ENCODE results near the gene ANKLE1. TPM values are rescaled to one million over a fixed set of nuclear protein-coding genes. Genes with fewer than 3 reads are reported as not detected.
A peak's percentile ranks its signal among the peaks of the same experiment; 100 is the strongest.

ANKLE1 gene
- total and polyA plus RNA-seq, 10 of the 15 experiments (the other 5 are each of a cell fraction or from before 2014, with no cell fraction given): 2.2 to 17.9 (median 10.9) TPM

DNA sequence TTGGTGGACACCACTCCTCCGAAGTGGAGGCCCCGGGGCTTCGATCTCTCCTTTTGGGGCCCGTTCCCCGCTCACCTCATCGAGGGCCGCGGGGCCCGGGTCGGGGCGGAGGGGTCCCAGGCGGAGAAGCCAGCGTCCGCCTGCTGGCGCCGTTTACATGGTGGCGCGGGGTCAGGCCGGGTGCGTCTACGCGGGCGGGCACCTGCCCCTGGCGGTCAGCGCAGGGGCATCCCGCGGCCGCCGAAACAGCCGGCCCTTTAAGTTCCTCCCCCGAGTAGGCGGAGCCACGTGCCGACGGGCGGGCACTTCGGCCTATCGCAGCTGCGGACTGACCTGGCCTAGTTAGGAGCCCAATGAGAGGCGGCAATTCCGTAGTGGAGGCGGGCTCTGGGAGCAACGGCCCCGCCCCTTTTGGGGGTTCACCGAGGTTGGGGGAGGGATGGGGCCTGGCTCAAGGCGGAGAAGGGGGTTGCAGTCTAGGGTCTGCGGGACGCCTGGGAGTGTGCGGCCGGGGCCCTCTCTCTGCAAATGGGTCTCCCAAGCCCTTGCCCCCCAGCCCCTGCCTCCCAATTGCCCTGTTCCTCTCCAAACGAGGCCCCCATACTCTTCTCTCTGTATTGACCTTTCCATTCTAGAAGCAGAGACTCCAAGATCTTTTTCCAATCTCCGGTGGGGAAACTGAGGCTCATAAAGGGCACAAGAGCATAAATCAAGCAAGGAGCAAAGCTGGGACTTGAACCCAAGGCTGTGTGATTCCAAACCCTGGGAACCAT, 21.7 kb downstream of the ANKLE1 start, which contains the start of gene ABHD8 (continued):
- TF ChIP-seq GATAD2B (conservative IDR thresholded peaks at IDR 0.05; ENCODE audit: low read depth) (peak; percentile 64; the same call in 1 of the 2 replicates), DPF2 (IDR thresholded peaks at IDR 0.05) (peak; percentile 98), ZBED1 (IDR thresholded peaks at IDR 0.05; ENCODE audit: borderline replicate concordance) (no peak), POLR2A (IDR thresholded peaks at IDR 0.05; ENCODE audit: low read depth, low read length) (peak; percentile 66; the same call in 1 of the 2 replicates), CBX3 (IDR thresholded peaks at IDR 0.05; ENCODE audit: borderline replicate concordance, low read depth) (no peak), TBL1XR1 (IDR thresholded peaks at IDR 0.05; ENCODE audit: low read depth, low read length) (no peak), BRCA1 (IDR thresholded peaks at IDR 0.05; ENCODE audit: low read depth, low read length) (no peak), CHD4 (IDR thresholded peaks at IDR 0.05) (no peak), SP1 (IDR thresholded peaks at IDR 0.05; ENCODE audit: low read depth, low read length) (peak; percentile 99), ETV6 (conservative IDR thresholded peaks at IDR 0.05 in 1 of 2, IDR thresholded peaks at IDR 0.05 in 1 of 2; ENCODE audit: borderline replicate concordance in 1 of 2, low read depth in 1 of 2) (no peak), MTA2 (IDR thresholded peaks at IDR 0.05; ENCODE audit: low read depth) (no peak), NR2C1 (IDR thresholded peaks at IDR 0.05) (0 out of 2 replicates have a peak, but pooled peaks have one; percentile 29), SREBF2 (IDR thresholded peaks at IDR 0.05; ENCODE audit: low read length) (no peak)
- TF ChIP-seq, protein P1, sequence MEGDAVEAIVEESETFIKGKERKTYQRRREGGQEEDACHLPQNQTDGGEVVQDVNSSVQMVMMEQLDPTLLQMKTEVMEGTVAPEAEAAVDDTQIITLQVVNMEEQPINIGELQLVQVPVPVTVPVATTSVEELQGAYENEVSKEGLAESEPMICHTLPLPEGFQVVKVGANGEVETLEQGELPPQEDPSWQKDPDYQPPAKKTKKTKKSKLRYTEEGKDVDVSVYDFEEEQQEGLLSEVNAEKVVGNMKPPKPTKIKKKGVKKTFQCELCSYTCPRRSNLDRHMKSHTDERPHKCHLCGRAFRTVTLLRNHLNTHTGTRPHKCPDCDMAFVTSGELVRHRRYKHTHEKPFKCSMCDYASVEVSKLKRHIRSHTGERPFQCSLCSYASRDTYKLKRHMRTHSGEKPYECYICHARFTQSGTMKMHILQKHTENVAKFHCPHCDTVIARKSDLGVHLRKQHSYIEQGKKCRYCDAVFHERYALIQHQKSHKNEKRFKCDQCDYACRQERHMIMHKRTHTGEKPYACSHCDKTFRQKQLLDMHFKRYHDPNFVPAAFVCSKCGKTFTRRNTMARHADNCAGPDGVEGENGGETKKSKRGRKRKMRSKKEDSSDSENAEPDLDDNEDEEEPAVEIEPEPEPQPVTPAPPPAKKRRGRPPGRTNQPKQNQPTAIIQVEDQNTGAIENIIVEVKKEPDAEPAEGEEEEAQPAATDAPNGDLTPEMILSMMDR (IDR thresholded peaks at IDR 0.05 in 2 of 3, conservative IDR thresholded peaks at IDR 0.05 in 1 of 3; ENCODE audit: control insufficient read depth in 2 of 3, extremely low read depth in 1 of 3, insufficient read depth in 1 of 3, low read depth in 3 of 3, low read length in 3 of 3): peak; percentile 24 to 54 (median 30); a peak in 3 of 6 replicates
- TF ChIP-seq, protein P2, sequence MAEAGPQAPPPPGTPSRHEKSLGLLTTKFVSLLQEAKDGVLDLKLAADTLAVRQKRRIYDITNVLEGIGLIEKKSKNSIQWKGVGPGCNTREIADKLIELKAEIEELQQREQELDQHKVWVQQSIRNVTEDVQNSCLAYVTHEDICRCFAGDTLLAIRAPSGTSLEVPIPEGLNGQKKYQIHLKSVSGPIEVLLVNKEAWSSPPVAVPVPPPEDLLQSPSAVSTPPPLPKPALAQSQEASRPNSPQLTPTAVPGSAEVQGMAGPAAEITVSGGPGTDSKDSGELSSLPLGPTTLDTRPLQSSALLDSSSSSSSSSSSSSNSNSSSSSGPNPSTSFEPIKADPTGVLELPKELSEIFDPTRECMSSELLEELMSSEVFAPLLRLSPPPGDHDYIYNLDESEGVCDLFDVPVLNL (IDR thresholded peaks at IDR 0.05; ENCODE audit: low read depth, low read length): no peak
- TF ChIP-seq, protein P3, sequence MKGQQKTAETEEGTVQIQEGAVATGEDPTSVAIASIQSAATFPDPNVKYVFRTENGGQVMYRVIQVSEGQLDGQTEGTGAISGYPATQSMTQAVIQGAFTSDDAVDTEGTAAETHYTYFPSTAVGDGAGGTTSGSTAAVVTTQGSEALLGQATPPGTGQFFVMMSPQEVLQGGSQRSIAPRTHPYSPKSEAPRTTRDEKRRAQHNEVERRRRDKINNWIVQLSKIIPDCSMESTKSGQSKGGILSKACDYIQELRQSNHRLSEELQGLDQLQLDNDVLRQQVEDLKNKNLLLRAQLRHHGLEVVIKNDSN (IDR thresholded peaks at IDR 0.05; ENCODE audit: borderline replicate concordance, extremely low read length, insufficient read depth, low read depth, low read length): peak; percentile 74
- TF ChIP-seq, protein P4, sequence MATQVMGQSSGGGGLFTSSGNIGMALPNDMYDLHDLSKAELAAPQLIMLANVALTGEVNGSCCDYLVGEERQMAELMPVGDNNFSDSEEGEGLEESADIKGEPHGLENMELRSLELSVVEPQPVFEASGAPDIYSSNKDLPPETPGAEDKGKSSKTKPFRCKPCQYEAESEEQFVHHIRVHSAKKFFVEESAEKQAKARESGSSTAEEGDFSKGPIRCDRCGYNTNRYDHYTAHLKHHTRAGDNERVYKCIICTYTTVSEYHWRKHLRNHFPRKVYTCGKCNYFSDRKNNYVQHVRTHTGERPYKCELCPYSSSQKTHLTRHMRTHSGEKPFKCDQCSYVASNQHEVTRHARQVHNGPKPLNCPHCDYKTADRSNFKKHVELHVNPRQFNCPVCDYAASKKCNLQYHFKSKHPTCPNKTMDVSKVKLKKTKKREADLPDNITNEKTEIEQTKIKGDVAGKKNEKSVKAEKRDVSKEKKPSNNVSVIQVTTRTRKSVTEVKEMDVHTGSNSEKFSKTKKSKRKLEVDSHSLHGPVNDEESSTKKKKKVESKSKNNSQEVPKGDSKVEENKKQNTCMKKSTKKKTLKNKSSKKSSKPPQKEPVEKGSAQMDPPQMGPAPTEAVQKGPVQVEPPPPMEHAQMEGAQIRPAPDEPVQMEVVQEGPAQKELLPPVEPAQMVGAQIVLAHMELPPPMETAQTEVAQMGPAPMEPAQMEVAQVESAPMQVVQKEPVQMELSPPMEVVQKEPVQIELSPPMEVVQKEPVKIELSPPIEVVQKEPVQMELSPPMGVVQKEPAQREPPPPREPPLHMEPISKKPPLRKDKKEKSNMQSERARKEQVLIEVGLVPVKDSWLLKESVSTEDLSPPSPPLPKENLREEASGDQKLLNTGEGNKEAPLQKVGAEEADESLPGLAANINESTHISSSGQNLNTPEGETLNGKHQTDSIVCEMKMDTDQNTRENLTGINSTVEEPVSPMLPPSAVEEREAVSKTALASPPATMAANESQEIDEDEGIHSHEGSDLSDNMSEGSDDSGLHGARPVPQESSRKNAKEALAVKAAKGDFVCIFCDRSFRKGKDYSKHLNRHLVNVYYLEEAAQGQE (IDR thresholded peaks at IDR 0.05; ENCODE audit: low read depth, low read length): no peak
- TF ChIP-seq, protein P5, sequence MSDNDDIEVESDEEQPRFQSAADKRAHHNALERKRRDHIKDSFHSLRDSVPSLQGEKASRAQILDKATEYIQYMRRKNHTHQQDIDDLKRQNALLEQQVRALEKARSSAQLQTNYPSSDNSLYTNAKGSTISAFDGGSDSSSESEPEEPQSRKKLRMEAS (IDR thresholded peaks at IDR 0.05; ENCODE audit: low read depth, low read length): peak; percentile 33; the same call in 1 of the 2 replicates
- TF ChIP-seq, protein P6, sequence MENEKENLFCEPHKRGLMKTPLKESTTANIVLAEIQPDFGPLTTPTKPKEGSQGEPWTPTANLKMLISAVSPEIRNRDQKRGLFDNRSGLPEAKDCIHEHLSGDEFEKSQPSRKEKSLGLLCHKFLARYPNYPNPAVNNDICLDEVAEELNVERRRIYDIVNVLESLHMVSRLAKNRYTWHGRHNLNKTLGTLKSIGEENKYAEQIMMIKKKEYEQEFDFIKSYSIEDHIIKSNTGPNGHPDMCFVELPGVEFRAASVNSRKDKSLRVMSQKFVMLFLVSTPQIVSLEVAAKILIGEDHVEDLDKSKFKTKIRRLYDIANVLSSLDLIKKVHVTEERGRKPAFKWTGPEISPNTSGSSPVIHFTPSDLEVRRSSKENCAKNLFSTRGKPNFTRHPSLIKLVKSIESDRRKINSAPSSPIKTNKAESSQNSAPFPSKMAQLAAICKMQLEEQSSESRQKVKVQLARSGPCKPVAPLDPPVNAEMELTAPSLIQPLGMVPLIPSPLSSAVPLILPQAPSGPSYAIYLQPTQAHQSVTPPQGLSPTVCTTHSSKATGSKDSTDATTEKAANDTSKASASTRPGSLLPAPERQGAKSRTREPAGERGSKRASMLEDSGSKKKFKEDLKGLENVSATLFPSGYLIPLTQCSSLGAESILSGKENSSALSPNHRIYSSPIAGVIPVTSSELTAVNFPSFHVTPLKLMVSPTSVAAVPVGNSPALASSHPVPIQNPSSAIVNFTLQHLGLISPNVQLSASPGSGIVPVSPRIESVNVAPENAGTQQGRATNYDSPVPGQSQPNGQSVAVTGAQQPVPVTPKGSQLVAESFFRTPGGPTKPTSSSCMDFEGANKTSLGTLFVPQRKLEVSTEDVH (IDR thresholded peaks at IDR 0.05; ENCODE audit: low read depth, partially characterized antibody): no peak

Data from GM12878 (cell line).